ENCODE measurements around the gene WDR38. TPM values are rescaled to one million over a fixed set of nuclear protein-coding genes. Genes with fewer than 3 reads are reported as not detected.

WDR38 gene
- total and polyA plus RNA-seq, 9 of the 15 experiments (the other 6 are each of a cell fraction or from before 2014, with no cell fraction given), result not detected

DNA sequence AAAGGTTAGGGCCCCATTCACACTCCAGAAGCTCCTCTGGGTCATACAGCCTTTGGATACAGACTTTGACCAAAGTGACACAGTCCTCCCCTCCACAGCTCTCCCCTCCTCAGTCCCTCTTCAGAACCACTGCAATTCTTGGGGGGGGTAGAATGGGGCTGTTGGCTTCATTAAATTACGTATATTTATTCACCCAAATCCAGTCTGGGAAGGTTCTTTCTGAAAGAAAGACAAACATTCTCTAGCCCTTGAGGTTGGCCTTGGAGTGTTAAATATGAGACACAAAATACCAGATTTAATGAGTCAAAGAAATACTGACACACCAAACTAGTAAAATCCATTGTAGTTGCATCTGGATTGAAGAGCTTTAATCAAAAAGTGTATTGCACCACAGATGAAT is 24.8 kb downstream of the WDR38 start:
- TF ChIP-seq NFXL1 (CRISPR knock-in tag; IDR thresholded peaks at IDR 0.05) (no peak), POLR2B (IDR thresholded peaks at IDR 0.05; ENCODE audit: low read depth, partially characterized antibody) (peak; percentile 32)
- Histone ChIP-seq H3K4me2 (ENCODE audit: insufficient read depth, low read length) (no peak overlapping the region), H4K20me1 (replicated peaks; ENCODE audit: control insufficient read depth, insufficient read depth, low read length) (peaks cover 9% of the 10 kb centered on the region; the same call in 1 of the 2 replicates), H3K36me3 (ENCODE audit: control insufficient read depth, insufficient read depth, low read length) (peaks cover 88% of the 10 kb centered on the region), H3K27ac (ENCODE audit: extremely low read depth, low read depth, low read length) (no peak overlapping the region), H3K27me3 (ENCODE audit: control insufficient read depth in 2 of 2, insufficient read depth in 2 of 2, low read length in 2 of 2) (no peaks in the 10 kb centered on the region), H3K4me3 (no peak overlapping the region), H2AFZ (ENCODE audit: low read depth, low read length) (no peak overlapping the region), H3K9me3 (replicated peaks; ENCODE audit: control insufficient read depth, insufficient read depth, low read depth, low read length) (no peaks in the 10 kb centered on the region), H3K9me1 (ENCODE audit: control insufficient read depth, insufficient read depth, low read length) (no peaks in the 10 kb centered on the region), H3K9ac (ENCODE audit: insufficient read depth in 1 of 2, low read depth in 2 of 2, low read length in 2 of 2) (no peak overlapping the region), H3K79me2 (ENCODE audit: control insufficient read depth, insufficient read depth, low read length) (peaks cover 28% of the 10 kb centered on the region), H3K4me1 (replicated peaks in 1 of 2; ENCODE audit: control insufficient read depth in 2 of 2, insufficient read depth in 2 of 2, low read length in 2 of 2) (no peaks in the 10 kb centered on the region; a peak in 2 of 5 replicates)
- in situ Hi-C loops (cut with MboI) (no loop called here), intact Hi-C loops (cut with micrococcal nuclease) (no loop called here)
- no peak for FAIRE-seq
- CTCF ChIA-PET (ENCODE audit: low intra/inter-chr PET ratio), result no interaction called here
- no TSS peak for BruUV-seq (replicated peaks)
- no peak for DNase-seq (ENCODE audit: extremely low read depth in 1 of 4, low spot score in 3 of 4)
- POLR2A ChIA-PET, result interaction anchor here (0.7 to 4.0 kb wide), 12 partner anchors 10 to 88 kb away, joined by 3 to 30 read pairs (median 6); partner anchors contain the start of genes ARPC5L and RPL35
- ATAC-seq, result peak; percentile 44
- 100% methylated on average over 1 of the region's 1 CpG for WGBS (ENCODE audit: insufficient coverage, low coverage, missing lambda C conversion rate)

GRCh38 chr9:124878518-124878917 is 25.3 kb downstream of the WDR38 start:
- peaks cover 23% of the 10 kb centered on the region for H3K79me2 ChIP-seq (ENCODE audit: control insufficient read depth, insufficient read depth, low read length)
- no peak for DNase-seq (ENCODE audit: extremely low read depth in 1 of 4, low spot score in 3 of 4)
- POLR2A ChIA-PET, result interaction anchor here (0.7 to 4.0 kb wide), 12 partner anchors 8 to 42 kb away, joined by 3 to 30 read pairs (median 6); partner anchors contain the start of genes ARPC5L and RPL35
- TSS peak; percentile 42 for BruUV-seq (replicated peaks)
- CTCF ChIA-PET (ENCODE audit: low intra/inter-chr PET ratio), result no interaction called here
- peak; percentile 18 for ATAC-seq
- no peak overlapping the region for H3K27ac ChIP-seq (ENCODE audit: extremely low read depth, low read depth, low read length)
- H3K36me3 ChIP-seq (ENCODE audit: control insufficient read depth, insufficient read depth, low read length), result peaks cover 83% of the 10 kb centered on the region
- no peaks in the 10 kb centered on the region for H3K27me3 ChIP-seq (ENCODE audit: control insufficient read depth in 2 of 2, insufficient read depth in 2 of 2, low read length in 2 of 2)
- no peak overlapping the region for H2AFZ ChIP-seq (ENCODE audit: low read depth, low read length)
- H3K4me1 ChIP-seq (replicated peaks in 1 of 2; ENCODE audit: control insufficient read depth in 2 of 2, insufficient read depth in 2 of 2, low read length in 2 of 2), result no peaks in the 10 kb centered on the region; a peak in 2 of 5 replicates
- FAIRE-seq, result no peak
- no peaks in the 10 kb centered on the region for H3K9me1 ChIP-seq (ENCODE audit: control insufficient read depth, insufficient read depth, low read length)
- H4K20me1 ChIP-seq (replicated peaks; ENCODE audit: control insufficient read depth, insufficient read depth, low read length), result peaks cover 4% of the 10 kb centered on the region; the same call in 1 of the 2 replicates
- in situ Hi-C loops (cut with MboI), result no loop called here
- intact Hi-C loops (cut with micrococcal nuclease), result no loop called here
- H3K4me3 ChIP-seq, result no peak overlapping the region
- TF ChIP-seq POLR2G (IDR thresholded peaks at IDR 0.05; ENCODE audit: low read depth, low read length) (peak; percentile 48; the same call in 1 of the 2 replicates), DMBX1 (CRISPR knock-in tag; IDR thresholded peaks at IDR 0.05; ENCODE audit: borderline replicate concordance) (no peak), SMAD1 (IDR thresholded peaks at IDR 0.05; ENCODE audit: low read depth, low read length, partially characterized antibody) (no peak), GATAD2A (IDR thresholded peaks at IDR 0.05) (no peak), ZFPM2 (CRISPR knock-in tag; IDR thresholded peaks at IDR 0.05) (no peak), TCF7 (IDR thresholded peaks at IDR 0.05; ENCODE audit: borderline replicate concordance) (no peak), BDP1 (IDR thresholded peaks at IDR 0.05; ENCODE audit: insufficient read depth, insufficient read length) (no peak), PCBP1 (IDR thresholded peaks at IDR 0.05; ENCODE audit: low read depth, low read length, poor library complexity, severe bottlenecking) (no peak), POLR2A (conservative IDR thresholded peaks at IDR 0.05) (peak; percentile 22; the same call in 1 of the 2 replicates), POLR2AphosphoS5 (IDR thresholded peaks at IDR 0.05; ENCODE audit: control insufficient read depth, insufficient read depth, low read depth, low read length) (peak; percentile 27; the same call in 1 of the 2 replicates), ZEB2 (IDR thresholded peaks at IDR 0.05) (no peak), HINFP (tag; conservative IDR thresholded peaks at IDR 0.05; ENCODE audit: low read depth) (no peak)
- H3K9me3 ChIP-seq (replicated peaks; ENCODE audit: control insufficient read depth, insufficient read depth, low read depth, low read length), result no peaks in the 10 kb centered on the region
- WGBS (ENCODE audit: insufficient coverage, low coverage, missing lambda C conversion rate), result 84% methylated on average over 6 of the region's 6 CpGs
- H3K4me2 ChIP-seq (ENCODE audit: insufficient read depth, low read length), result no peak overlapping the region
- no peak overlapping the region for H3K9ac ChIP-seq (ENCODE audit: insufficient read depth in 1 of 2, low read depth in 2 of 2, low read length in 2 of 2)

Measured in K562 (cell line).